H9 (cell line): ENCODE measurements around the gene EDEM2. TPM values are rescaled to one million over a fixed set of nuclear protein-coding genes. Genes with fewer than 3 reads are reported as not detected.
"Not testable (repeated sequence)": the region's sequence is repeated elsewhere in the genome, so short reads cannot be mapped to it uniquely, and the experiment has no call there.

Experiments
- DNase-seq: peaks from one replicate; pipeline ENCODE4 v3.0.0-alpha.2; 2017
- H2AFZ ChIP-seq: one replicate; pipeline ENCODE4 v1.6.1; 2013; ENCODE audit warnings: mild to moderate bottlenecking, low read length, control low read depth, moderate library complexity
- H2AK5ac ChIP-seq: 2 replicates; pipeline ENCODE4 v1.6.1; 2013; ENCODE audit warnings: low read length, control low read depth, mixed read lengths; ENCODE audit not compliant: insufficient read length
- H2BK120ac ChIP-seq: one replicate; pipeline ENCODE4 v1.6.1; 2013; ENCODE audit warnings: low read depth, mild to moderate bottlenecking, low read length, control low read depth, inconsistent platforms; ENCODE audit not compliant: poor library complexity, severe bottlenecking
- H2BK12ac ChIP-seq: 2 replicates; pipeline ENCODE4 v1.6.1; 2013; ENCODE audit warnings: low read length, control low read depth, mixed read lengths, low read depth; ENCODE audit not compliant: insufficient read length
- H2BK15ac ChIP-seq: 2 replicates; pipeline ENCODE4 v1.6.1; 2013; ENCODE audit warnings: low read depth, low read length, control low read depth
- H2BK20ac ChIP-seq: one replicate; pipeline ENCODE4 v1.6.1; 2013; ENCODE audit warnings: low read depth, mild to moderate bottlenecking, low read length, control low read depth, inconsistent platforms; ENCODE audit not compliant: poor library complexity, severe bottlenecking
- H2BK5ac ChIP-seq: 2 replicates; pipeline ENCODE4 v1.6.1; 2013; ENCODE audit warnings: low read length, control low read depth, mixed read lengths; ENCODE audit not compliant: insufficient read length
- H3K14ac ChIP-seq: 2 replicates; pipeline ENCODE4 v1.6.1; 2013; ENCODE audit warnings: low read length, control low read depth; ENCODE audit not compliant: insufficient read depth
- H3K18ac ChIP-seq: 2 replicates; pipeline ENCODE4 v1.6.1; 2013; ENCODE audit warnings: low read depth, mild to moderate bottlenecking, mixed read lengths, low read length, control low read depth; ENCODE audit not compliant: insufficient read length
- H3K23ac ChIP-seq: 2 replicates; pipeline ENCODE4 v1.6.1; 2013; ENCODE audit warnings: low read length, control low read depth, mixed read lengths, low read depth; ENCODE audit not compliant: insufficient read length
- H3K23me2 ChIP-seq: 2 replicates; pipeline ENCODE4 v1.6.1; 2013; ENCODE audit warnings: low read depth, mild to moderate bottlenecking, mixed read lengths, low read length, control low read depth; ENCODE audit not compliant: insufficient read length, poor library complexity, severe bottlenecking
- H3K27ac ChIP-seq: 2 replicates; pipeline ENCODE4 v1.5.1; 2013; ENCODE audit warnings: low read length, control low read depth, mixed read lengths, low read depth; ENCODE audit not compliant: insufficient read length
- H3K27me3 ChIP-seq: 2 replicates; pipeline ENCODE4 v1.6.1; 2013; ENCODE audit warnings: low read length, control low read depth, inconsistent platforms; ENCODE audit not compliant: insufficient read depth
- H3K4ac ChIP-seq: 2 replicates; pipeline ENCODE4 v1.6.1; 2013; ENCODE audit warnings: low read depth, mild to moderate bottlenecking, control low read depth, inconsistent platforms, low read length, moderate library complexity
- H3K4me1 ChIP-seq: 2 replicates; pipeline ENCODE4 v1.6.1; 2013; ENCODE audit warnings: low read length, control low read depth, inconsistent platforms; ENCODE audit not compliant: insufficient read depth
- H3K4me2 ChIP-seq: 2 replicates; pipeline ENCODE4 v1.6.1; 2013; ENCODE audit warnings: low read length, control low read depth, mixed read lengths; ENCODE audit not compliant: insufficient read length, insufficient read depth
- H3K56ac ChIP-seq: 2 replicates; pipeline ENCODE4 v1.6.1; 2013; ENCODE audit warnings: low read depth, mild to moderate bottlenecking, mixed read lengths, low read length, control low read depth; ENCODE audit not compliant: insufficient read length
- H3K79me1 ChIP-seq: 2 replicates; pipeline ENCODE4 v1.6.1; 2013; ENCODE audit warnings: low read depth, mild to moderate bottlenecking, moderate library complexity, low read length, control low read depth, inconsistent platforms; ENCODE audit not compliant: insufficient read depth, poor library complexity, severe bottlenecking
- H3K79me2 ChIP-seq: 2 replicates; pipeline ENCODE4 v1.6.1; 2013; ENCODE audit warnings: low read length, control low read depth, inconsistent platforms; ENCODE audit not compliant: insufficient read depth
- H3K9ac ChIP-seq: 2 replicates; pipeline ENCODE4 v1.6.1; 2013; ENCODE audit warnings: low read length, control low read depth, mixed read lengths; ENCODE audit not compliant: insufficient read length; ENCODE audit errors: extremely low read depth
- H3K9me3 ChIP-seq: one replicate; pipeline ENCODE4 v1.6.1; 2013; ENCODE audit warnings: low read depth, low read length, inconsistent platforms; ENCODE audit not compliant: control insufficient read depth
- H3T11ph ChIP-seq: one replicate; pipeline ENCODE4 v1.6.1; 2013; ENCODE audit warnings: mild to moderate bottlenecking, low read length, control low read depth, inconsistent platforms
- H4K20me1 ChIP-seq: one replicate; pipeline ENCODE4 v1.6.1; 2013; ENCODE audit not compliant: control insufficient read depth, insufficient read length, insufficient read depth
- H4K5ac ChIP-seq: 2 replicates; pipeline ENCODE4 v1.6.1; 2013; ENCODE audit warnings: low read depth, mild to moderate bottlenecking, mixed read lengths, low read length, control low read depth; ENCODE audit not compliant: insufficient read length
- H4K8ac ChIP-seq: replicated peaks from 2 replicates; pipeline ENCODE4 v1.6.1; 2013; ENCODE audit warnings: low read length, control low read depth, mixed read lengths, low read depth; ENCODE audit not compliant: insufficient read length
- H4K91ac ChIP-seq: 2 replicates; pipeline ENCODE4 v1.6.1; 2013; ENCODE audit warnings: low read depth, mild to moderate bottlenecking, moderate library complexity, mixed read lengths, low read length, control low read depth; ENCODE audit not compliant: insufficient read length
- H3K27ac Mint-ChIP-seq, 3 experiments: 2 replicates in 2 of 3; 3 replicates in 1 of 3; pipeline ENCODE4 v1.8.0; 2020 to 2021; ENCODE audit warnings: mixed read lengths in 3 of 3, mild to moderate bottlenecking in 1 of 3, moderate library complexity in 1 of 3
- H3K27me3 Mint-ChIP-seq: 2 replicates; pipeline ENCODE4 v1.8.0; 2021; ENCODE audit warnings: low read depth, mild to moderate bottlenecking, moderate library complexity, mixed read lengths
- H3K36me3 Mint-ChIP-seq, 3 experiments: 2 replicates in 2 of 3; 3 replicates in 1 of 3; pipeline ENCODE4 v1.8.0; 2020 to 2021; ENCODE audit warnings: low read depth in 3 of 3, mixed read lengths in 3 of 3; ENCODE audit not compliant: insufficient read depth in 1 of 3
- H3K4me1 Mint-ChIP-seq, 2 experiments: 2 replicates each; pipeline ENCODE4 v1.8.0; 2020; ENCODE audit warnings: mixed read lengths in 2 of 2
- H3K4me3 Mint-ChIP-seq, 2 experiments: 2 replicates in 1 of 2; 3 replicates in 1 of 2; pipeline ENCODE4 v1.8.0; 2020 to 2021; ENCODE audit warnings: mild to moderate bottlenecking in 2 of 2, mixed read lengths in 2 of 2, moderate library complexity in 1 of 2
- H3K9me3 Mint-ChIP-seq, 2 experiments: 2 replicates in 1 of 2; 3 replicates in 1 of 2; pipeline ENCODE4 v1.8.0; 2020; ENCODE audit warnings: mild to moderate bottlenecking in 2 of 2, mixed read lengths in 2 of 2, moderate library complexity in 1 of 2
- WGBS: extraction: QIAGEN DNeasy Blood & Tissue Kit; methylation state at CpG from one replicate; pipeline ENCODE4 v1.1.7; 2013; ENCODE audit warnings: missing lambda C conversion rate, low lambda C conversion rate, mixed read lengths; ENCODE audit not compliant: insufficient read length; ENCODE audit errors: extremely low coverage; 5-methylcytosine and 5-hydroxymethylcytosine counted together
- total RNA-seq: library from RNA; stranded (reverse); gene quantifications from 2 replicates; pipeline ENCODE4 v1.2.1, GENCODE V29; 2021
- TF ChIP-seq, protein P1 (sequence below): fragments of 200-600 bp; sonication (generic); conservative IDR thresholded peaks from 3 replicates; pipeline ENCODE4 v1.8.0; 2021; ENCODE audit warnings: antibody characterized with exemption, mild to moderate bottlenecking

EDEM2 gene
- total RNA-seq, 1 experiment from 2014 or later: 27.8 TPM

- Histone ChIP-seq H2AK5ac (no peak overlapping the region), H3K23ac (no peak overlapping the region), H3K23me2 (no peaks in the 10 kb centered on the region), H2BK15ac (no peak overlapping the region), H3K27me3 (no peaks in the 10 kb centered on the region; the same call in 1 of the 2 replicates), H3K14ac (no peak overlapping the region), H4K8ac (no peak overlapping the region), H2BK12ac (no peak overlapping the region), H3K18ac (no peak overlapping the region), H2AFZ (no peak overlapping the region), H2BK5ac (no peak overlapping the region), H2BK120ac (no peak overlapping the region), H3K79me2 (no peaks in the 10 kb centered on the region), H3K4me1 (no peaks in the 10 kb centered on the region), H4K91ac (no peak overlapping the region), H2BK20ac (no peak overlapping the region), H4K20me1 (no peaks in the 10 kb centered on the region), H3K56ac (no peak overlapping the region), H4K5ac (no peak overlapping the region), H3K79me1 (no peaks in the 10 kb centered on the region), H3T11ph (no peak overlapping the region), H3K27ac (no peak overlapping the region), H3K4me2 (no peak overlapping the region), H3K9me3 (no peaks in the 10 kb centered on the region), H3K9ac (no peak overlapping the region), H3K4ac (no peak overlapping the region)
- TF ChIP-seq, protein P1, sequence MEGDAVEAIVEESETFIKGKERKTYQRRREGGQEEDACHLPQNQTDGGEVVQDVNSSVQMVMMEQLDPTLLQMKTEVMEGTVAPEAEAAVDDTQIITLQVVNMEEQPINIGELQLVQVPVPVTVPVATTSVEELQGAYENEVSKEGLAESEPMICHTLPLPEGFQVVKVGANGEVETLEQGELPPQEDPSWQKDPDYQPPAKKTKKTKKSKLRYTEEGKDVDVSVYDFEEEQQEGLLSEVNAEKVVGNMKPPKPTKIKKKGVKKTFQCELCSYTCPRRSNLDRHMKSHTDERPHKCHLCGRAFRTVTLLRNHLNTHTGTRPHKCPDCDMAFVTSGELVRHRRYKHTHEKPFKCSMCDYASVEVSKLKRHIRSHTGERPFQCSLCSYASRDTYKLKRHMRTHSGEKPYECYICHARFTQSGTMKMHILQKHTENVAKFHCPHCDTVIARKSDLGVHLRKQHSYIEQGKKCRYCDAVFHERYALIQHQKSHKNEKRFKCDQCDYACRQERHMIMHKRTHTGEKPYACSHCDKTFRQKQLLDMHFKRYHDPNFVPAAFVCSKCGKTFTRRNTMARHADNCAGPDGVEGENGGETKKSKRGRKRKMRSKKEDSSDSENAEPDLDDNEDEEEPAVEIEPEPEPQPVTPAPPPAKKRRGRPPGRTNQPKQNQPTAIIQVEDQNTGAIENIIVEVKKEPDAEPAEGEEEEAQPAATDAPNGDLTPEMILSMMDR: no peak
- Mint-ChIP-seq H3K4me3 (no peak overlapping the region), H3K4me1 (peaks cover 12 to 14% of the 10 kb centered on the region in 2 experiments), H3K27ac (no peak overlapping the region), H3K36me3 (peaks cover 6 to 24% (median 22%) of the 10 kb centered on the region in 3 experiments; a peak in 6 of 7 replicates), H3K27me3 (peaks cover 31% of the 10 kb centered on the region), H3K9me3 (peaks cover 42 to 46% of the 10 kb centered on the region in 2 experiments)
- DNase-seq: no peak
Measured at GRCh38 chr20:35196313-35196712, 49.2 kb upstream of the EDEM2 start.

DNA sequence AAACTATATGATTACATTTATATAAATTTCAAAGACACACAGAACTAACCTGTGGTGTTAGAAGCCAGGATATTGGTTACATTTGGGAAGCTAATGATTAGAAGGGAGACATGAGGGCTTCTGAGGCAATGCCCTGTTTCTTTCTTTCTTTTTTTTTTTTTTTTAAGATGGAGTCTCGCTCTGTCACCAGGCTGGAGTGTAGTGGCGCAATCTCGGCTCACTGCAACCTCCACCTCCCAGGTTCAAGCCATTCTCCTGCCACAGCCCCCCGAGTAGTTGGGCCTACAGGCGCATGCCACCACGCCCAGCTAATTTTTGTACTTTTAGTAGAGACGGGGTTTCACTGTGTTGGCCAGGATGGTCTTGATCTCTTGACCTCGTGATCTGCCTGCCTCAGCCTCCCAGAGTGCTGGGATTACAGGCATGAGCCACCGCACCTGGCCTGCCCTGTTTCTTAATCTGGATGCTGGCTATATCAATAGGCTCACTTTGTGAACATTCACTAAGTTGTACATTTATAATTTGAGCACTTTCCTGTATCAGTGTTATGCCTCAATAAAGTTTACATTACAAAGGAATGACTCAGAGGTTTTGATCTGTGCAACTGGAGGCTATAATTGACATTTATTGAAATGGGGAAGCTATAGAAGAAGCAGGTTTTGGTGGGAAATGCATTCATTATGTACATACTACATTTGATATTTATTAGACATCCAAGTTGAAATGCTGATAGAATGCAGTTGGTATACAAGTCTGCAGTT is 46.1 kb upstream of the EDEM2 start:
- H3K27me3 ChIP-seq, H2BK20ac ChIP-seq, H3K27ac ChIP-seq, H3K4me1 ChIP-seq, DNase-seq, H3K27ac Mint-ChIP-seq, H3K79me2 ChIP-seq, H2AK5ac ChIP-seq, H3K4me3 Mint-ChIP-seq, H2BK12ac ChIP-seq, H4K91ac ChIP-seq, H3K23ac ChIP-seq, H3K79me1 ChIP-seq, H3K18ac ChIP-seq, H3K56ac ChIP-seq, H3K4ac ChIP-seq, H3K9me3 ChIP-seq, H2AFZ ChIP-seq, H4K5ac ChIP-seq, H3K14ac ChIP-seq, H2BK15ac ChIP-seq, H3K4me2 ChIP-seq, H3K9ac ChIP-seq, H2BK120ac ChIP-seq, H4K20me1 ChIP-seq, H3T11ph ChIP-seq, H2BK5ac ChIP-seq, H3K23me2 ChIP-seq, H4K8ac ChIP-seq: not testable (repeated sequence)
- Mint-ChIP-seq H3K27me3 (peaks cover 26% of the 10 kb centered on the region), H3K9me3 (peaks cover 37 to 49% of the 10 kb centered on the region in 2 experiments), H3K36me3 (peaks cover 7 to 32% (median 24%) of the 10 kb centered on the region in 3 experiments; a peak in 6 of 7 replicates), H3K4me1 (peaks cover 24 to 26% of the 10 kb centered on the region in 2 experiments)
- WGBS: no CpG with 5 or more reads among the region's 9 CpGs
